Dedifferentiated amniotic fluid mesenchymal stem cell (primary cell): ENCODE results near the gene LAGE3.

Experiments
- DNase-seq: peaks from one replicate; pipeline ENCODE4 v3.0.0-alpha.2; 2016; ENCODE audit errors: extremely low spot score

The LAGE3 gene

DNA sequence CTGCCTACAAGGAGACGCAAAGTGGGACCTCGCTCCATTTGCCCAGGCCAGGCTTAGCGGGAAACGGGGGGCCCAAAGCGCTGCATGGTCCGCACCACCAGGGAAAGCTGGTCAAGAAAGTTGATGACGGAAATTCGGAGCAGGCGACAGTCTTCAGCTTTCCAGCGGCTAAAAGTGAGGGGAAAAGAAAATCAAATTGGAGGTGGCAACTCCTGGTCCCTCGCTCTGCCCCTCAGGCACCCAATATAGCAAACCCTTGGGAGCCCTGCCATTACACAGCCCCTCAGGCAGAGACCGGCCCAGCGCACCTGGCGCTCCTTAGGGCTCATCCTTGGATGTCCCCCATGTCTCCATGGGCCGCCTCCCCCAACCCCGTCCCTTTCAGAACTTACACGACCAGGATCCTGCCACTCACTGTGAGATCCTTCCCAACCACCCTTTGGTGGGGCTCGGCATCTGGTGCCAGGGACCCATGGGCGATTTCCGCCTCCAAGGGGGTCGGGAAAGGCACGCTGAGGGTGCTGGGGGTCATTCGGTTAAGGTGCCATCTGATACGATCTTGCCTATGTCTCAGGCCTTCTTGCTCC, 1.1 kb downstream of the LAGE3 start:
- DNase-seq: no peak

DNA sequence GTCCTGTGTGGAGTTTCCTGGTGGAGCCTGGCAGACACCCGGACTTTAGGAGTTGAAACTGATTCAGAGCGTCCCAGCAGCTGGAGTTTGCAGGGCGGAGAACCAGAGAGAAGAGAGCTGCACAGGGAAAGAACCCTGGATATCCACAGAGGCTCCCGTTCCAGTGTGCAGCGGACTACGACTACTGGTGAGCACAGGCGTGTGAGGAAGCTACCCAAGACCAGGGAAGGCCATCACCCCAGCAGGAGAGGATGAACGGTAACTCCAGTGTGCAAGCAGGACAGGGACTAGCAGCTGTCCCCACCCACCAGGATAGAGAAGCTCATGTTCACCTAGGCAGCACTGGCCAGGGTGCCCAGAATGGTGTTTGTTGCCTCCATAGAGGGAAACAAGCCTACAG, 2.3 kb downstream of the LAGE3 start:
- no peak for DNase-seq

DNA sequence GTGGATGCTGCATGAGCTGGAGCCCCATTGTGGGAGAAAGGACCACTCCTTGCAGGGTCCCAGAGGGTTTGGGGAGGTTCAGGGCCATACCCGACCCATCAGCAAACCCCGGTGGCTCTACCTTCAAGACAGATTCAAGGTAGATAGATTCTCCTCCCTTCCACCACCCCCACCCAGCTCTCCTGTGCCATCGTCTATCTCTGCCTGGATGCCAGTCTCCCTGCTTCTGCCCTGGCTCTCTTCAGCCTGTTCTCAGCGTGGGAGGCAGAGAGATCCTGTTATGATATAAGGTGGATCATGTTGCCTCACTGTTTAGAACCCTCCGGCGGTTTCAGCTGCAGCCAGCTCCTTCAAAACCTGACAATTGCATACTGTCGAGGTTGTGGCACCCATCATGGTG, 5.4 kb downstream of the LAGE3 start:
- DNase-seq: no peak

DNA sequence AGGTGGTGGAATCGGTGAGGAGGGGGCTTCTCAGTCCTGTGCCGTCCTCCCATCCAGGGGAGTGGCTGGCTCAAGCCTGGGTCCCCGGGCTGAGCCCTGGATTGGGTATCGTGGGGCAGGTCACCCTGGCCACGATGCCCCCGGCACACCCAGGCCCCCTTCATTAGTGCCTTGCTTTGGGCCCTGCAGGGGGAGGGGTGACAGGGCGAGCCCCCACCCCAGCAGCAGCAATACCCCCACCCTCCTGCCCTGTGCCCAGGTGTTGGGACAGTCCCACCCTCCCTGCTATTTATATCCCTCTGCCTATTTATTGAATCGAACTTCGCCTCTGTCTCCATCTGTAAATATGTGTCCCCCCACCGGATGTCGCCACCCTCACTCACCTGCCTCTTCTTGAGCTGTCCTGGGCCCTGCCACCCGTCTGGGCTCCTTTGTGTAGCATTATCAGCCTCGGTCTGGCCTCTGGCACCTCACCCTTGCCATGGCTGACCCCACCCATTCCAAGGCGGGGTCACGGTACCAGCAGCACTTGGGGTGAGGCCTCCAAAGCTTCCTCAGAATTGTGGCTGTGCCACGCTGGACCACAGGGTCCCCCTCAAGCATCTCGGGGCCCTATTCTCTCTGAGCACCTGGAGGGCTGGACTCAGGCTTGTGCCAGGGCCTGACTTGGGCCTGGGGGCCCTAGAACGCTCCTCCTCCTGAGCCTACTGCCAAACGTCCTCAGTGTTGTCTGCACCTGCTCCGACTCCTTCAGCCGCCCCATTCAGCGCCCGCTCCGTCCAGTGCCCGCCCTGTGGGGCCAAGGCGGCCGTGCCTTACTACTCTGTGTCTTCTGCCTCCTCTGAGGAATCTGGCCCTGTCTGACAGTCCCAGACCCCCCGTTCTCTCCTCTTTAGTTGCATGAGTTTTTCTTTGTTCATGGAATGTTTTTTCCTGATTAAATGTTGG, 6.1 kb downstream of the LAGE3 start:
- DNase-seq: no peak

DNA sequence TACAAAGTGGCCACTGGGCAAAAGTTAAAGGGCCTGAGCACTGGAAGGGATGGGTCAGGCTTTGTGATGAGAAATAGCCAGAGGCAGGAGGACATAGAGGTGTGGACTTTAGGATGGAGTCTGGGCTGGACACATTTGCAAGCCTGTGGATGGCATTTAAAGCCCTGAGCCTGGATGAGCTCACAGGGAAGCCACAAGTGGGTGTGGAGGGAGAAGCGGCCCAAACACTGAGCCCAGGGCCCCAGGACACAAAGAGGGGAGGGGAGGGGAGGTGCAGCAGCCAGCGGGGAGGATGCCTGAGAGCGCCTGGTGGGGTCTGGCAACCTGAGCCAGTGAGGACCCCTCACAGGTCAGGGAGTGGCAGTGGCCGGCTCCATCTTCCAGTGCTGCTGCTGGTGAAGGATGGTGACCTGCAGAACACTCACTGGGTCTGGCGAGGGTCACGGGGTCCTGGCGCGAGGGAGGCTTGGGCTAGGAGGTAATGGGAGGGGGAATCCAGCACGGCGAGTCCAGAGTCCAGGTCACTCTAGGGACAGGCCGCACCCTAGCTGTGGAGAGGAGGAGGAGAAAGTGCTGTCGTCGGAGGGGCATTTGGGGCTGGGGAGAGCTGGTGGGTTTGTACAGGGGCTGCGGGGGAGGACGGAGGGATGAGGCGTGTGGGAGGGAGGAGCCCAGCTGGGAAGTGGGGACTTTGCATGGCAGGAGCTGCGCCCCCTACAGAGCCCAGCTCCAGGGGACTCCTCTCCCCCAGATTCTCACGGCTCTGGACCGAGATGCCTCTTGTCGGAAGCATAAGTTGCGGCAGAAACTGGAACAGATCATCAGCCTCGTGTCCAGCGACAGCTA, 7.0 kb downstream of the LAGE3 start:
- DNase-seq: no peak

DNA sequence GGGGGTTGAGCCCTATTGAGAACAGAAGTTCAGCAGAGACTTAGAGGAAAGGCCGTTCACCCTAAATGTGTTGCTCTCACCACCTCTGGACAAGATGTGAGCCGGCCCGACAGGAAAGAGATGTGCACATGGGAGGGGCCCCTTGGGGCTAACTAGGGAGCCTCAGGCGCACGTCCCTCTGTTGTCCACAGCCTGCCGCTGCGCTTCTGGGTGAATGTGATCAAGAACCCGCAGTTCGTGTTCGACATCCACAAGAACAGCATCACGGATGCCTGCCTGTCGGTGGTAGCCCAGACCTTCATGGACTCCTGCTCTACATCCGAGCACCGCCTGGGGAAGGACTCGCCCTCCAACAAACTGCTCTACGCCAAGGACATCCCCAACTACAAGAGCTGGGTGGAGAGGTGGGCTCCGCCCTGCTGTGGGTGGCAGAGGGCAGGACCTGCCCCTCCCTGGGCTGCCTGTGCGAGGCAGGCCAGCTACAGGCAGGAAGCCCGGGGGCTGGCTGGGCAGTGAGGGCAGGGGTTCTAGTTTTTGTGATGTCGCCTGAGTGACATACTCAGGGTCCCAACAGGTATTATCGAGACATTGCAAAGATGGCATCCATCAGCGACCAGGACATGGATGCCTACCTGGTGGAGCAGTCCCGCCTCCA, 8.0 kb downstream of the LAGE3 start:
- no peak for DNase-seq

DNA sequence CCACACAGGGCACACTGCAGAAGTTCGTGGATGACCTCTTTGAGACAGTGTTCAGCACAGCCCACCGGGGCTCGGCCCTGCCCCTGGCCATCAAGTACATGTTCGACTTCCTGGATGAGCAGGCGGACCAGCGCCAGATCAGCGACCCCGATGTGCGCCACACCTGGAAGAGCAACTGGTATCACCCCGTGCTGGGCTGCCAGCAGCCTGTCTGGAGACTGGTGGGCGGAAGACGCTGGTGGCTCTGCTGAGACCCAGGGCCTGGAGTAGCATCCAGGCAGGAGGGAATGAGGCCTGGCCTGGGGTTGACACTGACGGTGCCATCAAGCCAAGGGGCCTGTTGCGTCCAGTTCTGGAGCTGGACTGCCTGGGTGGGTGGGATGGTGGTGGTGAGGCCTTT, 8.6 kb downstream of the LAGE3 start:
- DNase-seq: no peak

DNA sequence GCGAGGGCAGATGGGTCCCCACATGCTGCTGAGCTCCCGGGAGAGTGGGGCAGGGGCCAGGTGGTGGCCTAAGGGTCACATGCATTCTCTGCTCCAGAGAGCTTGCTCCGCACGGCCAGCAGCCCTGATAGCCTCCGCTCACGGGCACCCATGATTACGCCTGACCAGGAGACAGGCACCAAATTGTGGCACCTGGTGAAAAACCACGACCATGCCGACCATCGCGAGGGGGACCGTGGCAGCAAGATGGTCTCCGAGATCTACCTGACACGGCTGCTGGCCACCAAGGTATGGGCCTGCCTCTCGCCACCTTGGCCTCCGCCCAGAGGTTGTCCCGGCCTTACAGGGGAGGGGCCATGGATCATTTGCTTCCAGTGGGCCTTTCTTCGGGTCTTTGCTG, 9.2 kb downstream of the LAGE3 start:
- no peak for DNase-seq

DNA sequence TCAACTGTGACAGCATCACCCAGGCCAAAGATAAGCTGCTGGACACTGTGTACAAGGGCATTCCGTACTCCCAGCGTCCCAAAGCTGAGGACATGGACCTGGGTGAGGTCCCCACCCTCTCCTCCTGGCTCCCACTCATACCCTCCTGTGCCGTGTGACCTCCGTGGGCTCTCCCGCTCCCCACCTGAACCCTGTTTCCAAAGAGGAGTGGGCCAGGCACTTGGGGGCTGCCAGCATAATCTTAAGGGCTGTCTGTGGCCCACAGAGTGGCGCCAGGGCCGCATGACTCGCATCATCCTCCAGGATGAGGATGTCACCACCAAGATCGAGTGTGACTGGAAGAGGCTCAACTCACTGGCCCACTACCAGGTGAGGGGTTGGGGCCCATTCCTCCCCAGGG, 10.0 kb downstream of the LAGE3 start:
- no peak for DNase-seq

DNA sequence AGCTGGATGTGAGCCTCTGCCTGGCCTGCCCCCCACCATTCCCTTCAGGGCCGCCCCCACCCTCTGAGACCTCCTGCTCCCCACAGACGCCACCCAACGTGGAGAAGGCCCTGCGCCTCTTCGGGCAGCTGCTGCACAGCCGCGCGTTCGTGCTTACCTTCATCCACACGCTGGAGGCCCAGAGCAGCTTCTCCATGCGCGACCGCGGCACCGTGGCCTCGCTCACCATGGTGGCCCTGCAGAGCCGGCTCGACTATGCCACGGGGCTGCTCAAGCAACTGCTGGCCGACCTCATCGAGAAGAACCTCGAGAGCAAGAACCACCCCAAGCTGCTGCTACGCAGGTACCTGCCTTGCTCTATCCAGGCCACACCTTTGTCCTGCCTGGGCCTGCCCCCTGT, 10.9 kb downstream of the LAGE3 start:
- DNase-seq: no peak

DNA sequence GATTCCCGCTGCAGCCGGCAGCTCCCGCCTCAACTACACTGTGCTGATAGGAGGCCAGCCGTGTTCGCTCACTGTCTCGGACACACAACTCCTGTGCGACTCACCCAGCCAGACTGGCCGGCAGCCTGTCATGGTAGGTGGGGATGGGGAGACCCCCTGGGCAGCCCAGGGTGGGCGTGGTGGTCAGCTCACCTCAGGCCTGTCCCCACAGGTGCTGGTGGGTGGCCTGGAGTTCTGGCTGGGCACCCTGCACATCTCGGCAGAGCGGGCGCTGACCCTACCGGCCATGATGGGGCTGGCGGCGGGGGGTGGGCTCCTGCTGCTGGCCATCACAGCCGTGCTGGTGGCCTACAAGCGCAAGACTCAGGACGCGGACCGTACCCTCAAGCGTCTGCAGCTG, 11.5 kb downstream of the LAGE3 start:
- no peak for DNase-seq

DNA sequence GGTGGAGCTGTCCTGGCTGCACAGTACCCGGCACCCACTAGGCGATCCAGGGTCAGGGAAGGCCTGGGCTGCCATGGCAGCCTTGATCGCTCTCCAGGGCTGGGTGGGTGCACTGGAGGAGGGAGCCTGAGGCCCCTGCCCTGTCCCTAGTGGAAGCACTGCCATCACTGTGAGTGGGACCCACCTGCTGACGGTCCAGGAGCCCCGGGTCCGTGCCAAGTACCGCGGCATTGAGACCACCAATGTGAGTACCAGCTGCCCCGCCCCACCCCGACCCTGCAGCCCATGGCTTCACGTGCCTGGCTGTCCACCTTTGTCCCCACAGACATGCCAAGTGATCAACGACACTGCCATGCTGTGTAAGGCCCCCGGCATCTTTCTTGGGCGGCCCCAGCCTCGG, 12.2 kb downstream of the LAGE3 start:
- DNase-seq: no peak

DNA sequence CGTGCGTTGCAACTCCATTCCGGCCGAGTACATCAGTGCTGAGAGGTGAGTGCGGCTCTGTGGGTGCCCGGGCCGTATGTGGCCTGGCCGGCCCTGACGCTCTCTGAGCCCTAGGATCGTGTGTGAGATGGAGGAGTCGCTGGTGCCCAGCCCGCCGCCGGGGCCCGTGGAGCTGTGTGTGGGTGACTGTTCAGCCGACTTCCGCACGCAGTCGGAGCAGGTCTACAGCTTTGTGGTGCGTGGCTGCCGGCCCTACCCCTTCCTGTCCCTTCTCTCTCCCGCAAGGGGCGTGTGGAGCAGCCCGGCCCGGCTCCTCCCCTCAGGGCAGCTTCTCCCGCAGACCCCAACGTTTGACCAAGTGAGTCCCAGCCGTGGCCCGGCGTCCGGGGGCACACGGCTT, 13.0 kb downstream of the LAGE3 start:
- no peak for DNase-seq

DNA sequence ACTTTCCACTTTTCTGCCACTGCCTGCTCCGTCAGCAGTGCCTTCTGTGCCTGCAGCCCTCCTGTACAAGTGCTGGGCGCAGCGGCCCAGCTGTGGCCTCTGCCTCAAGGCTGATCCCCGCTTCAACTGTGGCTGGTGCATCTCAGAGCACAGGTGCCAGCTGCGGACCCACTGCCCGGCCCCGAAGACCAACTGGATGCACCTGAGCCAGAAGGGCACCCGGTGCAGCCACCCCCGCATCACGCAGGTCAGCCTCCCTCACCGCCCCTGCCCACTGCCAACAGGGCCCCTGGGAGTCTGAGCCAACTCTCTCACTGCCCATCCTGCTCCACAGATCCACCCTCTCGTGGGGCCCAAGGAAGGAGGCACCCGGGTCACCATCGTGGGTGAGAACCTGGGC, 13.5 kb downstream of the LAGE3 start:
- no peak for DNase-seq

DNA sequence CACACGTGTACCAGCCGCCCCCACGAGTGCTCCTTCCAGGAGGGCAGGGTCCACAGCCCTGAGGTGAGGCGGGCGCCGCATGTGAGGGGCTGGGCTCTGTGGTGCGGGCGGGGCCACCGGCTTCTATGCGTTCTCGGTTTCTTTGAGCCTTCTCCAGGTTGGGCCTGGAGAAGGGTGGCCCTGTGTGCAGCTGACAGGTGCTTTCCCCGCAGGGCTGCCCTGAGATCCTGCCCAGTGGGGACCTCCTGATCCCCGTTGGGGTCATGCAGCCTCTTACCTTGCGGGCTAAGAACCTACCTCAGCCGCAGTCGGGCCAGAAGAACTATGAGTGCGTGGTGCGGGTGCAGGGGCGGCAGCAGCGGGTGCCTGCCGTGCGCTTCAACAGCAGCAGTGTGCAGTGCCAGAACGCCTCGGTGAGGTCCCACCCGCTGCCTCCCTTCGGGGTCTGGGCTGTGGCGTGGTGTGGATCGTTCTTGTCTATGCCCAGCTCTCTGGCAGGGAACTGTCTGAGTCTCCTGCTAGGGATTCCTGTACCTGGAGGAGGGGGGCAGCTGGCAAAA, 14.2 kb downstream of the LAGE3 start:
- DNase-seq: no peak

DNA sequence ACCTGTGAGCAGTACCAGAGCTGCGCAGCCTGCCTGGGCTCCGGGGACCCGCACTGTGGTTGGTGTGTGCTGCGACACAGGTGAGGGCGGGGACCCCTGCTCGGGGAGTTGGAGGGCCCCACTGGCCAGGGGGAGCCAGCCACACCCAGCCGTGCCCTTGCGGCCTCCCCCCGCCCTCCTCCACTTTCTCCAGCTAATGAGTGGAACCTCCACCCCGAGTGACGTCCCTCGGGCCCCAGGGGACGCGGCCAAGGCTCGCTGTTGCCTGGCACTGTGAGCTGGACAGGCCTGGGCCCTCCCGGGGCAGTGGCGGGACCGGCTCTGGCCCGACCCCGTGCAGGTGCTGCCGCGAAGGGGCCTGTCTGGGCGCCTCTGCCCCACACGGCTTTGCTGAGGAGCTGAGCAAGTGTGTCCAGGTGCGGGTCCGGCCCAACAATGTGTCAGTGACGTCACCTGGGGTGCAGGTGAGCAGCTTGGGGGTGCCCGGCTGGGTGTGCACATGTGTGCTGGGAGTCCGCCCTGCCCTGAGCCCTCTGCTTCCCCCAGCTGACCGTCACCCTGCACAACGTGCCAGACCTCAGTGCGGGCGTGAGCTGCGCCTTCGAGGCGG, 15.4 kb downstream of the LAGE3 start:
- DNase-seq: no peak

DNA sequence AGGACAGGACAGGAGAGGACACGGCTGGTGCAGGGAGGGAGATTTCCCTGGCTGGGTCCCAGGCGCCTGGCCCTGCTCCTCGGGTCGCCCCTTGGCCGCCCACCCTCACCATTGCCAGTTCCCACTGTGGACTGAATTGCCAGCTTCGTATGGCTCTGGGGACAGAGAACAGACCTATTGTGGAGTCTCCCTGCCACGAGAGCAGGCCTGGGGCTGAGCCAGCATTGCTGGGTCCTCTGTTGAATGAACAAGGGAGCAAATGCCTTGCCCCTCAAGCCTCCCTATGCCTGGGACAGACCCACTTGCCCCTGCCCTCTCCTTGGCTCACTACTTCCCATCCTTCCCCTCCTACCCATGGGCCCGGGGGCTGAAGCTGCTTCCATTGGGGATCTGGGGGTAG, 16.7 kb downstream of the LAGE3 start:
- DNase-seq: no peak

DNA sequence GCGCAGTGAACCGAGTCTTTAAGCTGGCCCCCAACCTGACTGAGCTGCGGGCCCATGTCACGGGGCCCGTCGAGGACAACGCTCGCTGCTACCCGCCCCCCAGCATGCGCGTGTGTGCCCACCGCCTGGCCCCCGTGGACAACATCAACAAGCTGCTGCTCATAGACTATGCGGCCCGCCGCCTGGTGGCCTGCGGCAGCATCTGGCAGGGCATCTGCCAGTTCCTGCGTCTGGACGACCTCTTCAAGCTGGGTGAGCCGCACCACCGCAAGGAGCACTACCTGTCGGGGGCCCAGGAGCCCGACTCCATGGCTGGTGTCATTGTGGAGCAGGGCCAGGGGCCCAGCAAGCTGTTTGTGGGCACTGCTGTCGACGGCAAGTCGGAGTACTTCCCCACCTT, 18.8 kb downstream of the LAGE3 start:
- DNase-seq: no peak

DNA sequence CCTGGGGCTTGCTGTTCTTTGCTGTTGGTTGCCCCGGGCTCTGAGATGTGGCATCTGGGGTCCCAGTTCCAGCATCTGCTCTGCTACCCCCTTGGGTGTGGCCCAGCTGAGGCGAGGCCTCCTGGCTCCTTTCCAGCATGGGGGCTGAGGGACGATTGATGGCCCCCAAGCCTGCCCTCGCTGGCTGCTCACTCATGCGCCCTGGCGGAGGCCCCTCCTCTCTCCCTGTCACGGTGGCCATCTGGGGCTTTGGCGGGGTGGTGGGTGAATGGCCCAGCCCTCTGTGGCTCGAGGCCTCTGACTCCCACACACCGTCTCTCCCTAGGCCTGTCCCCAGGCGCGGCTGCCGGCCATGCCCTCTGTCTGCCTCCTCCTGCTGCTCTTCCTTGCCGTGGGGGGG, 19.2 kb downstream of the LAGE3 start:
- DNase-seq: no peak

DNA sequence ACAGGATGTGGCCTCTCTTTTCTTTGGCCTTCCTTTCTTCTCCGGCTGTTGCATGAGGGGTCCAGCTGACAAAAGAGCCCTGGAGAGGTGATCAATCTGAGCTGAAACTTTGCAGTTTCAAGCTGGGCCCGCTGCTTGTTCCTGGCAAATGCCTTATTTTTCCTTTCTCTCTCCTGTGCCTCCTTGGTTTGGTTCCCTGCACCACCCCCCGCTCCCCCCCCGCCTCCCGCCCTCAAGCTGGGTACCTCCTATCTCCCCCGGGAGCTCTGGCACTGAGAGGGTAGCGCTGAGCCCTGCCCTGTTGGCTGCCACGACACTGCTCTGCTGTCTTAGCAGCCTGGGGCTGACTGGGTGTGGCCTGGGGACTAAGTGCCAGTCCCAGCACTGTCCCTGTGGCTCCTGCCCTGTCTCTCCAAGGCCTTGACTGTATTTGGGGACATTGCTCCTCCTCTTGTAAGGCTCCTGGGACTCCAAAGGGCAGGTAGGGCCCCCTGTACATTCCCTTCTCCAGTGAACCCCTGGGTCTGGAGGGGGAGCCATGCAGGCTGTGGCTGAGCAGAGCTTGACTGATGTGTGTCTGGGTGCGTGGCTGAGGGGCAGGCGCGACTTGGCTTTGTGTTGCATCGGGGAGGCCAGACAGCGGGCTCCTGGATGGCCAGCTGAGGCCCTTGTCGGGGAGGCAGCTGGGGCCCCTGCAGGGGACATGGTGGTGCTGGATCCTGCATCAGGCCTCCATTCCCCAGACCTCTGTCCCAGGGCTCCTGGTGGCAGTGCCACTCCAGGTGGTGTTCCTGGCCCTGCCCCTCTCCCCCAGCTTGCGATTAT, 19.9 kb downstream of the LAGE3 start:
- peak; percentile 22 for DNase-seq
